Measurements from ENCODE around the gene PCDH9. TPM values are rescaled to one million over a fixed set of nuclear protein-coding genes. Genes with fewer than 3 reads are reported as not detected.

The PCDH9 gene
- total RNA-seq, 2 donors from 2014 or later: 0.20 to 0.50 TPM

DNA sequence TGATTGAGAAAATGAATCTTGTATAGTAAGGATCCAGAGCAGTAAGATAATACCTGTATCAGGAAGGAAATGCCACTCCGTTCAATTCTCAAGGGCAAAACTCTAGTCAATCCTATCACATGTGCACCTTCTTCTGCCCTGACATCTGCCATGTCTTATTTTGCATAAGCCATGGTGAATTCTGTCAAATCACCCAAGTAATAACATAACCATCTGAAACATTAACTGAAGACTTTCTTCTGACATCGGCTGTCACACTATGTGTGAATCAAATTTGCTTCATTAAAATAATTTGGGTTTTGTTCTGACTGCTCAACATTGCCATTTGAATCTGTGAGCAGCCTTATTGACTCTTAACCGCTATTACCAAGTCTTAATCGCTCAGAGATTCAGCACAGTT lies 91.2 kb downstream of the PCDH9 start:
- H3K27me3 Mint-ChIP-seq: no peaks in the 10 kb centered on the region
- peaks cover 3 to 5% of the 10 kb centered on the region in 2 donors for H3K4me1 Mint-ChIP-seq (ENCODE audit: low read depth in 2 of 2)
- no peaks in the 10 kb centered on the region for H3K36me3 Mint-ChIP-seq
- DNase-seq (ENCODE audit: low spot score) (no peak), ATAC-seq (no peak)
- peaks cover 2% of the 10 kb centered on the region for H3K9me3 Mint-ChIP-seq
- no peak overlapping the region for H3K4me3 Mint-ChIP-seq
- H3K27ac Mint-ChIP-seq: no peak overlapping the region

DNA sequence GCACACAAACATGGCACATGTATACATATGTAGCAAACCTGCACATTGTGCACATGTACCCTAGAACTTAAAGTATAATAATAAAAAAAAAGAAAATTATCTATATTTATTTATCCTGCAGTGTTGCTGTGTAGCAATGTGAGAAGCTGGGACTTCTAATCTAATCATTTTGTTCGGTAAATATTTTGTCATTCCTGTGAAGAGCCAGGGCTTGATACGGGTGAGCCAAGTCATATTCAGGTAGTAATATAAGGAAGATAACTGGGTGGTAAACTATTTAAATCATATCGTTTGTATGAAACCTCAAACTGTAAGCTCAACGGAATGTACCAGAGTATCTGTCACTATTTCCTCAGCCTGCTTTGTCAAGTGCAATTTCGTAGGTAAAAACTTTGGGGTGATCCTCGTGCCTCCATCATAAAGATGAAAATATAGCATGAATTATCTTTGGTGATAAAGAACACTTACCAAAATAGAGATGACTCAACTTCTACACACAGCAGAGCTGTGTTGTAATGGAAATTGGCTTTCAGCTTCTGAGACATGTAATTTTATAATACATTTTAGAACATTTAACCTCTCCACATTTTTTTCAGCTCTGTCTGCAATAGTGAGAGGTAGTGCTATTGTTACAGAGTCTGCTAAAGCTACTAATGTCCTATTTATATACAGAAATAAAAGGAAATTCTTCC lies 92.9 kb downstream of the PCDH9 start:
- no peak for ATAC-seq
- H3K36me3 Mint-ChIP-seq: no peaks in the 10 kb centered on the region
- H3K27ac Mint-ChIP-seq: no peak overlapping the region
- H3K9me3 Mint-ChIP-seq: peaks cover 2% of the 10 kb centered on the region
- no peaks in the 10 kb centered on the region for H3K27me3 Mint-ChIP-seq
- no peak for DNase-seq (ENCODE audit: low spot score)
- H3K4me1 Mint-ChIP-seq (ENCODE audit: low read depth in 2 of 2): peaks cover 3 to 5% of the 10 kb centered on the region in 2 donors
- H3K4me3 Mint-ChIP-seq: no peak overlapping the region

GRCh38 chr13:67136157-67136556 lies 94.0 kb downstream of the PCDH9 start:
- H3K27me3 Mint-ChIP-seq: no peaks in the 10 kb centered on the region
- no peaks in the 10 kb centered on the region for H3K36me3 Mint-ChIP-seq
- ATAC-seq (no peak), DNase-seq (ENCODE audit: low spot score) (no peak)
- H3K4me3 Mint-ChIP-seq: no peak overlapping the region
- H3K27ac Mint-ChIP-seq: no peak overlapping the region
- peaks cover 2% of the 10 kb centered on the region for H3K9me3 Mint-ChIP-seq
- H3K4me1 Mint-ChIP-seq (ENCODE audit: low read depth in 2 of 2): peaks cover 3 to 5% of the 10 kb centered on the region in 2 donors

DNA sequence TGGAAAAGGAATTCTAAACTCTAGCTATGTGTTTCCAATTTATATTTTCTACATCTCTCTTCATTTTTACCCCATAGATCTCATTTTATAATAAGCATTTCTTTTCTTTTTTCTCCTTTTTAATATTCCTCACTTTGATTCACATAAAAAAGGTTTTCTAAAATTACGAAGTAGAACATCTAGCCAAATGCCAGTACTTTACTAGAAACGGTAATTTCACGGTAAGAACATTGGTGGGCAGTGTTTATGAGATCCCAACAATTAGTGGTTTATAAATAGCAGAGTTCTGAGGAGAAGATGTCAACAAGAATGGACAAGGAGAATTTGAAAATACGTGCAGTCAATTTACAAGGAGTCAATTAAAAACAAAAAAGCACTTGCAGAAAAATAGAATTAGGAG lies 94.8 kb downstream of the PCDH9 start:
- H3K27ac Mint-ChIP-seq: no peak overlapping the region

DNA sequence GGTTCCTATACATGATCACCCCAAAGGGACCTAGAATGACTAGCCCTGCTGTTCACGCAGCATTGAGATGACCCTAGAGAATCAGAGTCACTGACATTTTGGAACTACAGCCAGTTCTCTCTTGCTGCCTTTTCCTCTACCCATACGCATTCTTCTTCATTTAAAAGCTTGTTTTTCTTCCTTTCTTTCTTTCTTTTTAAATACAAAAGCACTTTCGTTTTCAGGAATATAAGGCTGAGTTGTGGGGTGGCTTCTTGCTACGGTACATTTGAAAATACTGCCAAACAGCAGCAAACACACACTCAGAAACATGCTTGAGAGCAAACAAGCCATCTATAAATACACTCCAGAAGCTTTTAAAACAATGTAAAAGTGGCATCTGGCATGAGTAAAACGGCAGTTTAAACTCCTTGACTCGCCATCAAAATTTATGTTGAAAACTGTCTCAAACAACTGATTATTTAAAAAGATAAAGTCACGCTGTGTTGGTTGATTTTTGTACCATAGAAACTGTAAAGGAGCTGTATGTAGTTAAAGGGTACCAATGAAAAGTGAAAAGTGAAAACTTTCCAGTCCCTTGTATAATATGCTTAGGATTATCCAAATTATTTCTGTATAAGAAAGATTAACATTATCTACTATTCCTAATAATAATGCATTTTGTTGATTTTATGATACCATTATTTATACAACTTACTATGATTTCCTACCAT lies 95.6 kb downstream of the PCDH9 start:
- peaks cover 3 to 5% of the 10 kb centered on the region in 2 donors for H3K4me1 Mint-ChIP-seq (ENCODE audit: low read depth in 2 of 2)
- DNase-seq (ENCODE audit: low spot score) (no peak), ATAC-seq (no peak)
- no peaks in the 10 kb centered on the region for H3K27me3 Mint-ChIP-seq
- no peak overlapping the region for H3K4me3 Mint-ChIP-seq
- H3K9me3 Mint-ChIP-seq: no peaks in the 10 kb centered on the region
- no peak overlapping the region for H3K27ac Mint-ChIP-seq
- H3K36me3 Mint-ChIP-seq: no peaks in the 10 kb centered on the region

More for the DNA sequence above, 94.8 kb downstream of the PCDH9 start:
- ATAC-seq: no peak
- Mint-ChIP-seq H3K36me3 (no peaks in the 10 kb centered on the region), H3K27me3 (no peaks in the 10 kb centered on the region), H3K4me1 (ENCODE audit: low read depth in 2 of 2) (peaks cover 3 to 5% of the 10 kb centered on the region in 2 donors), H3K9me3 (no peaks in the 10 kb centered on the region), H3K4me3 (no peak overlapping the region)
- no peak for DNase-seq (ENCODE audit: low spot score)

DNA sequence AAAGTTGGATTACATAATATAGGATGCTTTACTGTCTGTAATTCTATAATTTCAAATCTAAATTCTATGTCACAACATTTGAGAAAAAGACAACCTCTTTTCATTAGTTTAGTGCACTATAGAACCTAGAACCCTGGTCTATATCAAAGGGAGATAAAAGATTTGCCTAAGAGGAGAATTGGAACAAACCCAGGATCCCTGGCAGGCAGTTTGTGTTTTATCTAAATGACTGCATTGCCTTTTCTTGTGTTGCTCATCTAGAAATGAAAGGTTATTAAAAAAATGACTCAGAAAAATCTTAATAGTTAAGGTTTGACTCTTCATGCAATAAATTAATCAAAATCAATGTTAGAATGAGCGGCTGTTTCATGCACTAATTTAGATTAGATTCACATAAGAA lies 96.7 kb downstream of the PCDH9 start:
- H3K4me3 Mint-ChIP-seq: no peak overlapping the region
- H3K36me3 Mint-ChIP-seq: no peaks in the 10 kb centered on the region
- no peaks in the 10 kb centered on the region for H3K9me3 Mint-ChIP-seq
- DNase-seq (ENCODE audit: low spot score) (no peak), ATAC-seq (no peak)
- no peaks in the 10 kb centered on the region for H3K27me3 Mint-ChIP-seq
- no peak overlapping the region for H3K27ac Mint-ChIP-seq
- peaks cover 3 to 5% of the 10 kb centered on the region in 2 donors for H3K4me1 Mint-ChIP-seq (ENCODE audit: low read depth in 2 of 2)

DNA sequence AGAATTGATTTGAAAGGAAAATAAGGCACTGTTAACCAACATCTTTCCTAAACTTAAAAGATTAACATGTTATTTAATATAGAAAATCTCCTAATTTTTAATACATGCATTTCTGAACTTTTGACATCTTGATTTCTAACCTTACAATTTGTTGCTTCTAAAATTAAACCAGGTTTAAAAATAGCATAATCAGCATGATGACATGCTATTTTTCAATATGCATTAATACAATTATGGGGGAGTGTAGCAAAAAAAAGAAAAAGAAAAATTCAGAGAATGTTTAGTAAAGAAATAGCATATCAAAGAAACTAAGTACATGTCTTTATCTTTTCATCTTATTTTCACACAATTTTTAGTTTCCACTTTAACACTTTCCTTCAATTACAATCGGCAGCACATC lies 98.7 kb downstream of the PCDH9 start:
- no peak for DNase-seq (ENCODE audit: low spot score)
- no peak overlapping the region for H3K4me3 Mint-ChIP-seq
- H3K27ac Mint-ChIP-seq: no peak overlapping the region
- no peaks in the 10 kb centered on the region for H3K36me3 Mint-ChIP-seq
- H3K27me3 Mint-ChIP-seq: no peaks in the 10 kb centered on the region
- peaks cover 3 to 5% of the 10 kb centered on the region in 2 donors for H3K4me1 Mint-ChIP-seq (ENCODE audit: low read depth in 2 of 2)
- H3K9me3 Mint-ChIP-seq: no peaks in the 10 kb centered on the region
- ATAC-seq: no peak

GRCh38 chr13:67130444-67130843 lies 99.7 kb downstream of the PCDH9 start:
- Mint-ChIP-seq H3K4me3 (no peak overlapping the region), H3K4me1 (ENCODE audit: low read depth in 2 of 2) (peaks cover 3 to 5% of the 10 kb centered on the region in 2 donors), H3K36me3 (no peaks in the 10 kb centered on the region), H3K9me3 (no peaks in the 10 kb centered on the region), H3K27me3 (no peaks in the 10 kb centered on the region), H3K27ac (no peak overlapping the region)
- no peak for DNase-seq (ENCODE audit: low spot score)
- no peak for ATAC-seq

DNA sequence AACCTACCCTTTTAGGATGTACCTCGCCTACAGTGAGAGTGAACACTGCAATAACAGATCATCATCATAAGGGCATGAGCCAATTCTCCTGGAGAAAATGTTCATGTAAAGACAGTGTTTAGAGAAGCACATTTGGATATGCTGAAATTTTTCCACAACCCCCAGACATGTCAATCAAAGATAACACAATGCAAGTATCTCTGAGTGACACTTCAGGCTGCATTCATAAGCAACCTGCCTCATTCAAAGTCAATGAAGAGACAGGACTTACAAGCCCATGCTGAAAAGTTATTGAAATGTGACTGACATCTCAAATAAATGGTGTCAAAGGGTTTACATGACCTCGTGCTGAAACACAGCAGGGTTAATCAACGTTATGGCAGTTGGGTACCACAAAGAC lies 102.0 kb downstream of the PCDH9 start:
- no peak for DNase-seq (ENCODE audit: low spot score)

GRCh38 chr13:67125681-67126080 lies 104.5 kb downstream of the PCDH9 start:
- H3K4me1 Mint-ChIP-seq (ENCODE audit: low read depth in 2 of 2): no peaks in the 10 kb centered on the region
- H3K27ac Mint-ChIP-seq: no peak overlapping the region
- H3K27me3 Mint-ChIP-seq: no peaks in the 10 kb centered on the region
- DNase-seq (ENCODE audit: low spot score) (no peak), ATAC-seq (no peak)
- no peaks in the 10 kb centered on the region for H3K36me3 Mint-ChIP-seq
- H3K9me3 Mint-ChIP-seq: no peaks in the 10 kb centered on the region
- H3K4me3 Mint-ChIP-seq: no peak overlapping the region

More for the DNA sequence above, 102.0 kb downstream of the PCDH9 start:
- H3K4me1 Mint-ChIP-seq (ENCODE audit: low read depth in 2 of 2): no peaks in the 10 kb centered on the region
- H3K27me3 Mint-ChIP-seq: no peaks in the 10 kb centered on the region
- no peak overlapping the region for H3K27ac Mint-ChIP-seq
- no peaks in the 10 kb centered on the region for H3K36me3 Mint-ChIP-seq
- H3K9me3 Mint-ChIP-seq: no peaks in the 10 kb centered on the region
- ATAC-seq: no peak
- H3K4me3 Mint-ChIP-seq: no peak overlapping the region

DNA sequence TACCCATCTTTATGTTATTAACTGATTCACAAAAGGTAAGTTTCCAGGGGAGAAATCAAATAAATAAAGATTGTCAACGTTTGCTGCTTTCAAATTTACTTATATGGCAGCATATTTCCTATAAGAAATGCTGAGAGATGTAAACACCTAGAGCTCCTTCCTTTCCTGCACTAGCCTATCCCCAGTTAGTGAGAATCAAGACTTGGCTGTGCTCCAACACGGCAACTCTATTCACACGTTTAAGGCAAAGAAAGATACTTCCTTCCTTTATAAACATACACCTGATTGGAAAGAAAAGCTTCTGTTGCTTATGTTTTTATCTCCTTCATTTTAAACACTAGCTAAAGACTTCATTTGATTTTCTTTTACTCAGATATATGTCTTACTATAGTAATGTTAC lies 107.0 kb downstream of the PCDH9 start:
- no peaks in the 10 kb centered on the region for H3K27me3 Mint-ChIP-seq

GRCh38 chr13:67122251-67122650 lies 107.9 kb downstream of the PCDH9 start:
- Mint-ChIP-seq H3K36me3 (no peaks in the 10 kb centered on the region), H3K27me3 (no peaks in the 10 kb centered on the region), H3K27ac (no peak overlapping the region), H3K9me3 (no peaks in the 10 kb centered on the region), H3K4me3 (no peak overlapping the region), H3K4me1 (ENCODE audit: low read depth in 2 of 2) (no peaks in the 10 kb centered on the region)
- DNase-seq (ENCODE audit: low spot score) (no peak), ATAC-seq (no peak)

More for the DNA sequence above, 107.0 kb downstream of the PCDH9 start:
- Mint-ChIP-seq H3K36me3 (no peaks in the 10 kb centered on the region), H3K9me3 (no peaks in the 10 kb centered on the region), H3K27ac (no peak overlapping the region), H3K4me1 (ENCODE audit: low read depth in 2 of 2) (no peaks in the 10 kb centered on the region), H3K4me3 (no peak overlapping the region)
- DNase-seq (ENCODE audit: low spot score) (no peak), ATAC-seq (no peak)

GRCh38 chr13:67120872-67121531 lies 109.1 kb downstream of the PCDH9 start:
- Mint-ChIP-seq H3K9me3 (no peaks in the 10 kb centered on the region), H3K27me3 (no peaks in the 10 kb centered on the region), H3K4me1 (ENCODE audit: low read depth in 2 of 2) (no peaks in the 10 kb centered on the region), H3K4me3 (no peak overlapping the region), H3K36me3 (no peaks in the 10 kb centered on the region), H3K27ac (no peak overlapping the region)
- no peak for DNase-seq (ENCODE audit: low spot score)
- ATAC-seq: no peak

GRCh38 chr13:67119481-67119894 lies 110.6 kb downstream of the PCDH9 start:
- Mint-ChIP-seq H3K36me3 (no peaks in the 10 kb centered on the region), H3K4me3 (no peak overlapping the region), H3K9me3 (no peaks in the 10 kb centered on the region), H3K27ac (no peak overlapping the region), H3K27me3 (no peaks in the 10 kb centered on the region), H3K4me1 (ENCODE audit: low read depth in 2 of 2) (no peaks in the 10 kb centered on the region)
- ATAC-seq (no peak), DNase-seq (ENCODE audit: low spot score) (no peak)

Measured in natural killer cell treated with Interleukin-12 subunit alpha and Interleukin-12 subunit beta and Interleukin-15 and Interleukin-18, amount 100 ng/mL, for 72 hours (primary cell).